H9 (cell line): Measurements from ENCODE around the gene SOX15. TPM values are rescaled to one million over a fixed set of nuclear protein-coding genes. Genes with fewer than 3 reads are reported as not detected.
A peak's percentile ranks its signal among the peaks of the same experiment; 100 is the strongest.

Source experiments
- DNase-seq: peaks from one replicate; pipeline ENCODE4 v3.0.0-alpha.2; 2017
- H2AFZ ChIP-seq: one replicate; pipeline ENCODE4 v1.6.1; 2013; ENCODE audit warnings: mild to moderate bottlenecking, low read length, control low read depth, moderate library complexity
- H2AK5ac ChIP-seq: 2 replicates; pipeline ENCODE4 v1.6.1; 2013; ENCODE audit warnings: low read length, control low read depth, mixed read lengths; ENCODE audit not compliant: insufficient read length
- H2BK120ac ChIP-seq: one replicate; pipeline ENCODE4 v1.6.1; 2013; ENCODE audit warnings: low read depth, mild to moderate bottlenecking, low read length, control low read depth, inconsistent platforms; ENCODE audit not compliant: poor library complexity, severe bottlenecking
- H2BK12ac ChIP-seq: 2 replicates; pipeline ENCODE4 v1.6.1; 2013; ENCODE audit warnings: low read length, control low read depth, mixed read lengths, low read depth; ENCODE audit not compliant: insufficient read length
- H2BK15ac ChIP-seq: 2 replicates; pipeline ENCODE4 v1.6.1; 2013; ENCODE audit warnings: low read depth, low read length, control low read depth
- H2BK20ac ChIP-seq: one replicate; pipeline ENCODE4 v1.6.1; 2013; ENCODE audit warnings: low read depth, mild to moderate bottlenecking, low read length, control low read depth, inconsistent platforms; ENCODE audit not compliant: poor library complexity, severe bottlenecking
- H2BK5ac ChIP-seq: 2 replicates; pipeline ENCODE4 v1.6.1; 2013; ENCODE audit warnings: low read length, control low read depth, mixed read lengths; ENCODE audit not compliant: insufficient read length
- H3K14ac ChIP-seq: 2 replicates; pipeline ENCODE4 v1.6.1; 2013; ENCODE audit warnings: low read length, control low read depth; ENCODE audit not compliant: insufficient read depth
- H3K18ac ChIP-seq: 2 replicates; pipeline ENCODE4 v1.6.1; 2013; ENCODE audit warnings: low read depth, mild to moderate bottlenecking, mixed read lengths, low read length, control low read depth; ENCODE audit not compliant: insufficient read length
- H3K23ac ChIP-seq: 2 replicates; pipeline ENCODE4 v1.6.1; 2013; ENCODE audit warnings: low read length, control low read depth, mixed read lengths, low read depth; ENCODE audit not compliant: insufficient read length
- H3K23me2 ChIP-seq: 2 replicates; pipeline ENCODE4 v1.6.1; 2013; ENCODE audit warnings: low read depth, mild to moderate bottlenecking, mixed read lengths, low read length, control low read depth; ENCODE audit not compliant: insufficient read length, poor library complexity, severe bottlenecking
- H3K27ac ChIP-seq: 2 replicates; pipeline ENCODE4 v1.5.1; 2013; ENCODE audit warnings: low read length, control low read depth, mixed read lengths, low read depth; ENCODE audit not compliant: insufficient read length
- H3K27me3 ChIP-seq: 2 replicates; pipeline ENCODE4 v1.6.1; 2013; ENCODE audit warnings: low read length, control low read depth, inconsistent platforms; ENCODE audit not compliant: insufficient read depth
- H3K4ac ChIP-seq: 2 replicates; pipeline ENCODE4 v1.6.1; 2013; ENCODE audit warnings: low read depth, mild to moderate bottlenecking, control low read depth, inconsistent platforms, low read length, moderate library complexity
- H3K4me1 ChIP-seq: 2 replicates; pipeline ENCODE4 v1.6.1; 2013; ENCODE audit warnings: low read length, control low read depth, inconsistent platforms; ENCODE audit not compliant: insufficient read depth
- H3K4me2 ChIP-seq: 2 replicates; pipeline ENCODE4 v1.6.1; 2013; ENCODE audit warnings: low read length, control low read depth, mixed read lengths; ENCODE audit not compliant: insufficient read length, insufficient read depth
- H3K56ac ChIP-seq: 2 replicates; pipeline ENCODE4 v1.6.1; 2013; ENCODE audit warnings: low read depth, mild to moderate bottlenecking, mixed read lengths, low read length, control low read depth; ENCODE audit not compliant: insufficient read length
- H3K79me1 ChIP-seq: 2 replicates; pipeline ENCODE4 v1.6.1; 2013; ENCODE audit warnings: low read depth, mild to moderate bottlenecking, moderate library complexity, low read length, control low read depth, inconsistent platforms; ENCODE audit not compliant: insufficient read depth, poor library complexity, severe bottlenecking
- H3K79me2 ChIP-seq: 2 replicates; pipeline ENCODE4 v1.6.1; 2013; ENCODE audit warnings: low read length, control low read depth, inconsistent platforms; ENCODE audit not compliant: insufficient read depth
- H3K9ac ChIP-seq: 2 replicates; pipeline ENCODE4 v1.6.1; 2013; ENCODE audit warnings: low read length, control low read depth, mixed read lengths; ENCODE audit not compliant: insufficient read length; ENCODE audit errors: extremely low read depth
- H3K9me3 ChIP-seq: one replicate; pipeline ENCODE4 v1.6.1; 2013; ENCODE audit warnings: low read depth, low read length, inconsistent platforms; ENCODE audit not compliant: control insufficient read depth
- H3T11ph ChIP-seq: one replicate; pipeline ENCODE4 v1.6.1; 2013; ENCODE audit warnings: mild to moderate bottlenecking, low read length, control low read depth, inconsistent platforms
- H4K20me1 ChIP-seq: one replicate; pipeline ENCODE4 v1.6.1; 2013; ENCODE audit not compliant: control insufficient read depth, insufficient read length, insufficient read depth
- H4K5ac ChIP-seq: 2 replicates; pipeline ENCODE4 v1.6.1; 2013; ENCODE audit warnings: low read depth, mild to moderate bottlenecking, mixed read lengths, low read length, control low read depth; ENCODE audit not compliant: insufficient read length
- H4K8ac ChIP-seq: replicated peaks from 2 replicates; pipeline ENCODE4 v1.6.1; 2013; ENCODE audit warnings: low read length, control low read depth, mixed read lengths, low read depth; ENCODE audit not compliant: insufficient read length
- H4K91ac ChIP-seq: 2 replicates; pipeline ENCODE4 v1.6.1; 2013; ENCODE audit warnings: low read depth, mild to moderate bottlenecking, moderate library complexity, mixed read lengths, low read length, control low read depth; ENCODE audit not compliant: insufficient read length
- H3K27ac Mint-ChIP-seq, 3 experiments: 2 replicates in 2 of 3; 3 replicates in 1 of 3; pipeline ENCODE4 v1.8.0; 2020 to 2021; ENCODE audit warnings: mixed read lengths in 3 of 3, mild to moderate bottlenecking in 1 of 3, moderate library complexity in 1 of 3
- H3K27me3 Mint-ChIP-seq: 2 replicates; pipeline ENCODE4 v1.8.0; 2021; ENCODE audit warnings: low read depth, mild to moderate bottlenecking, moderate library complexity, mixed read lengths
- H3K36me3 Mint-ChIP-seq, 3 experiments: 2 replicates in 2 of 3; 3 replicates in 1 of 3; pipeline ENCODE4 v1.8.0; 2020 to 2021; ENCODE audit warnings: low read depth in 3 of 3, mixed read lengths in 3 of 3; ENCODE audit not compliant: insufficient read depth in 1 of 3
- H3K4me1 Mint-ChIP-seq, 2 experiments: 2 replicates each; pipeline ENCODE4 v1.8.0; 2020; ENCODE audit warnings: mixed read lengths in 2 of 2
- H3K4me3 Mint-ChIP-seq, 2 experiments: 2 replicates in 1 of 2; 3 replicates in 1 of 2; pipeline ENCODE4 v1.8.0; 2020 to 2021; ENCODE audit warnings: mild to moderate bottlenecking in 2 of 2, mixed read lengths in 2 of 2, moderate library complexity in 1 of 2
- H3K9me3 Mint-ChIP-seq, 2 experiments: 2 replicates in 1 of 2; 3 replicates in 1 of 2; pipeline ENCODE4 v1.8.0; 2020; ENCODE audit warnings: mild to moderate bottlenecking in 2 of 2, mixed read lengths in 2 of 2, moderate library complexity in 1 of 2
- whole genome bisulfite sequencing: extraction: QIAGEN DNeasy Blood & Tissue Kit; methylation state at CpG from one replicate; pipeline ENCODE4 v1.1.7; 2013; ENCODE audit warnings: missing lambda C conversion rate, low lambda C conversion rate, mixed read lengths; ENCODE audit not compliant: insufficient read length; ENCODE audit errors: extremely low coverage; 5-methylcytosine and 5-hydroxymethylcytosine counted together
- total RNA-seq: library from RNA; stranded (reverse); gene quantifications from 2 replicates; pipeline ENCODE4 v1.2.1, GENCODE V29; 2021
- TF ChIP-seq, protein P1 (sequence below): fragments of 200-600 bp; sonication (generic); conservative IDR thresholded peaks from 3 replicates; pipeline ENCODE4 v1.8.0; 2021; ENCODE audit warnings: antibody characterized with exemption, mild to moderate bottlenecking

Gene SOX15
- total RNA-seq, 1 experiment from 2014 or later = 7.7 TPM

GRCh38 chr17:7580604-7581575, 9.0 kb downstream of the SOX15 start:
- Histone ChIP-seq H3T11ph (no peak overlapping the region), H2BK120ac (no peak overlapping the region), H3K27me3 (no peaks in the 10 kb centered on the region), H4K5ac (no peak overlapping the region), H2BK12ac (no peak overlapping the region), H3K4ac (no peak overlapping the region), H3K14ac (no peak overlapping the region), H3K56ac (no peak overlapping the region), H3K23me2 (peaks cover 3% of the 10 kb centered on the region), H2AK5ac (no peak overlapping the region), H3K18ac (no peak overlapping the region), H2BK5ac (no peak overlapping the region), H3K79me1 (no peaks in the 10 kb centered on the region), H3K79me2 (no peaks in the 10 kb centered on the region; the same call in 1 of the 2 replicates), H2BK15ac (no peak overlapping the region), H3K4me2 (no peak overlapping the region), H3K9me3 (no peaks in the 10 kb centered on the region), H3K4me1 (no peaks in the 10 kb centered on the region), H3K23ac (no peak overlapping the region), H4K20me1 (no peaks in the 10 kb centered on the region), H4K91ac (no peak overlapping the region), H3K9ac (no peak overlapping the region), H4K8ac (no peak overlapping the region), H2BK20ac (no peak overlapping the region), H3K27ac (no peak overlapping the region), H2AFZ (no peak overlapping the region)
- peak; percentile 42 for DNase-seq
- peaks cover 45 to 54% of the 10 kb centered on the region in 2 experiments for H3K4me1 Mint-ChIP-seq
- TF ChIP-seq, protein P1, sequence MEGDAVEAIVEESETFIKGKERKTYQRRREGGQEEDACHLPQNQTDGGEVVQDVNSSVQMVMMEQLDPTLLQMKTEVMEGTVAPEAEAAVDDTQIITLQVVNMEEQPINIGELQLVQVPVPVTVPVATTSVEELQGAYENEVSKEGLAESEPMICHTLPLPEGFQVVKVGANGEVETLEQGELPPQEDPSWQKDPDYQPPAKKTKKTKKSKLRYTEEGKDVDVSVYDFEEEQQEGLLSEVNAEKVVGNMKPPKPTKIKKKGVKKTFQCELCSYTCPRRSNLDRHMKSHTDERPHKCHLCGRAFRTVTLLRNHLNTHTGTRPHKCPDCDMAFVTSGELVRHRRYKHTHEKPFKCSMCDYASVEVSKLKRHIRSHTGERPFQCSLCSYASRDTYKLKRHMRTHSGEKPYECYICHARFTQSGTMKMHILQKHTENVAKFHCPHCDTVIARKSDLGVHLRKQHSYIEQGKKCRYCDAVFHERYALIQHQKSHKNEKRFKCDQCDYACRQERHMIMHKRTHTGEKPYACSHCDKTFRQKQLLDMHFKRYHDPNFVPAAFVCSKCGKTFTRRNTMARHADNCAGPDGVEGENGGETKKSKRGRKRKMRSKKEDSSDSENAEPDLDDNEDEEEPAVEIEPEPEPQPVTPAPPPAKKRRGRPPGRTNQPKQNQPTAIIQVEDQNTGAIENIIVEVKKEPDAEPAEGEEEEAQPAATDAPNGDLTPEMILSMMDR = no peak
- H3K9me3 Mint-ChIP-seq = peaks cover 0 to 3% of the 10 kb centered on the region in 2 experiments; a peak in 1 of 5 replicates
- H3K4me3 Mint-ChIP-seq = peak overlapping the region in 1 of 2 experiments; percentile 47; a peak in 3 of 5 replicates
- peaks cover 2% of the 10 kb centered on the region for H3K27me3 Mint-ChIP-seq
- peak overlapping the region in 2 of 3 experiments; percentile 64 to 96; a peak in 5 of 7 replicates for H3K27ac Mint-ChIP-seq
- no CpG with 5 or more reads among the region's 23 CpGs for WGBS
- peaks cover 33 to 54% (median 45%) of the 10 kb centered on the region in 3 experiments for H3K36me3 Mint-ChIP-seq
